Mesenchymal stem cell (in vitro differentiated cells and primary cell): ENCODE results near the gene TP53I13.
A peak's percentile ranks its signal among the peaks of the same experiment; 100 is the strongest.

ENCODE experiments used
- DNase-seq: peaks from one replicate; pipeline ENCODE4 v3.0.0-alpha.2; 2013
- H2AFZ ChIP-seq: one replicate; pipeline ENCODE4 v1.6.1; 2013; ENCODE audit warnings: low read depth, mild to moderate bottlenecking, control low read depth, inconsistent platforms, low read length, moderate library complexity
- H2AK5ac ChIP-seq: 2 replicates; pipeline ENCODE4 v1.6.1; 2013; ENCODE audit warnings: low read length, moderate library complexity, mild to moderate bottlenecking, inconsistent platforms; ENCODE audit not compliant: severe bottlenecking
- H2BK120ac ChIP-seq: one replicate; pipeline ENCODE4 v1.6.1; 2013; ENCODE audit warnings: low read depth, mild to moderate bottlenecking, inconsistent platforms, low read length, moderate library complexity
- H2BK12ac ChIP-seq, 2 experiments: one replicate each; pipeline ENCODE4 v1.6.1; 2013; ENCODE audit warnings: inconsistent platforms in 2 of 2, low read length in 2 of 2, mild to moderate bottlenecking in 2 of 2, moderate library complexity in 2 of 2, control low read depth in 1 of 2
- H2BK15ac ChIP-seq: one replicate; pipeline ENCODE4 v1.6.1; 2013; ENCODE audit warnings: mild to moderate bottlenecking, low read depth, inconsistent platforms; ENCODE audit not compliant: poor library complexity, severe bottlenecking
- H2BK5ac ChIP-seq: 2 replicates; pipeline ENCODE4 v1.6.1; 2013; ENCODE audit warnings: low read depth, mild to moderate bottlenecking, low read length, control low read depth, inconsistent platforms; ENCODE audit not compliant: poor library complexity, severe bottlenecking
- H3K14ac ChIP-seq, 2 experiments: one replicate each; pipeline ENCODE4 v1.6.1; 2013; ENCODE audit warnings: inconsistent platforms in 2 of 2, low read length in 2 of 2, control low read depth in 1 of 2, mild to moderate bottlenecking in 1 of 2, moderate library complexity in 1 of 2
- H3K18ac ChIP-seq, 2 experiments: one replicate each; pipeline ENCODE4 v1.6.1; 2013; ENCODE audit warnings: inconsistent platforms in 2 of 2, low read length in 2 of 2, control low read depth in 1 of 2, low read depth in 1 of 2, mild to moderate bottlenecking in 1 of 2
- H3K23ac ChIP-seq, 2 experiments: one replicate each; pipeline ENCODE4 v1.6.1; 2013; ENCODE audit warnings: inconsistent platforms in 2 of 2, low read length in 2 of 2, mild to moderate bottlenecking in 2 of 2, moderate library complexity in 2 of 2, control low read depth in 1 of 2
- H3K27ac ChIP-seq: 2 replicates; pipeline ENCODE4 v1.5.1; 2013; ENCODE audit warnings: mild to moderate bottlenecking, moderate library complexity, low read length, control low read depth, inconsistent platforms; ENCODE audit not compliant: poor library complexity, severe bottlenecking
- H3K27me3 ChIP-seq, 2 experiments: 2 replicates each; pipeline versions ENCODE4 v1.6.1 to v1.7.0; 2013; ENCODE audit warnings: low read length in 2 of 2, mild to moderate bottlenecking in 2 of 2, moderate library complexity in 2 of 2, control low read depth in 1 of 2, inconsistent platforms in 1 of 2; ENCODE audit not compliant: control insufficient read depth in 1 of 2, insufficient read depth in 1 of 2
- H3K36me3 ChIP-seq, 2 experiments: 2 replicates each; pipeline versions ENCODE4 v1.6.1 to v1.7.0; 2013; ENCODE audit warnings: low read length in 2 of 2, control low read depth in 1 of 2, inconsistent platforms in 1 of 2, low read depth in 1 of 2, mild to moderate bottlenecking in 1 of 2; ENCODE audit not compliant: insufficient read depth in 2 of 2, control insufficient read depth in 1 of 2
- H3K4ac ChIP-seq, 2 experiments: one replicate each; pipeline ENCODE4 v1.6.1; 2013; ENCODE audit warnings: inconsistent platforms in 2 of 2, low read length in 2 of 2, mild to moderate bottlenecking in 2 of 2, moderate library complexity in 2 of 2, control low read depth in 1 of 2, low read depth in 1 of 2
- H3K4me1 ChIP-seq: 2 replicates; pipeline ENCODE4 v1.6.1; 2013; ENCODE audit warnings: low read depth, low read length, control low read depth; ENCODE audit not compliant: control insufficient read depth, insufficient read depth
- H3K4me2 ChIP-seq: 2 replicates; pipeline ENCODE4 v1.6.1; 2013; ENCODE audit warnings: low read length, mild to moderate bottlenecking, inconsistent platforms; ENCODE audit not compliant: poor library complexity, severe bottlenecking
- H3K4me3 ChIP-seq, 2 experiments: 2 replicates each; pipeline versions ENCODE4 v1.5.1 to v1.7.0; 2013; ENCODE audit warnings: low read length in 2 of 2, mild to moderate bottlenecking in 2 of 2, control low read depth in 1 of 2, low read depth in 1 of 2; ENCODE audit not compliant: insufficient read depth in 1 of 2
- H3K79me1 ChIP-seq: replicated peaks from 2 replicates; pipeline ENCODE4 v1.6.1; 2013; ENCODE audit warnings: mild to moderate bottlenecking, control low read depth, low read length, inconsistent platforms; ENCODE audit not compliant: poor library complexity, severe bottlenecking
- H3K9ac ChIP-seq: 2 replicates; pipeline ENCODE4 v1.7.0; 2013; ENCODE audit warnings: mild to moderate bottlenecking, low read length, moderate library complexity
- H3K9me3 ChIP-seq: 2 replicates; pipeline ENCODE4 v1.7.0; 2013; ENCODE audit warnings: mild to moderate bottlenecking, low read length; ENCODE audit not compliant: control insufficient read depth
- H4K8ac ChIP-seq: one replicate; pipeline ENCODE4 v1.6.1; 2013; ENCODE audit warnings: inconsistent platforms, mild to moderate bottlenecking, low read length, moderate library complexity
- H4K91ac ChIP-seq: one replicate; pipeline ENCODE4 v1.6.1; 2013; ENCODE audit warnings: mild to moderate bottlenecking, low read length, inconsistent platforms
- WGBS: methylation state at CpG from one replicate; pipeline ENCODE4 v1.1.7; 2013; ENCODE audit warnings: mixed read lengths; 5-methylcytosine and 5-hydroxymethylcytosine counted together

TP53I13 gene

DNA sequence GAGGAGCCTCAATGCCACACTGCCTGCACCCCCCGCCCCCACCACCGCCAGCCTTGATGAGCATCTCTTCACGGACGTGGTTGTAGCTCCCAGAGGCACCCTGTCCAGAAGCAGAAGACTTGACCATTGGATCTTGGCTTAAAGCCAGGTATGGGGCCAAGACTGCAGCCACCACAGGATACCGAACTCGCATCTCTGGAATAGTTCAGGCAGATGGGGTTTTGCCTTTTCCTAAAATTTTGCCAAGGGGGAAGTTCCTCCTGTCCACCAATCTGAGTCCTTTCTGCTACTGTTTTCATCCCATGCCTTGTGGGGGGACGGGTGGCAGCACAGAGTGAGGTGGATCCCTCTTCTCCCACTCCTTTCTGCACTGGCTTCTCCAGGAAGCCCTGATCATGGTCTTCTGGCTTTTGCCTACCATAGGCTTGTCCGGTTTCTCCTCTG lies 53.3 kb downstream of the TP53I13 start:
- 78% methylated on average over 8 of the region's 8 CpGs for WGBS
- Histone ChIP-seq H2BK120ac (no peak overlapping the region), H2AK5ac (no peak overlapping the region), H3K27ac (no peak overlapping the region), H3K9ac (peak overlapping the region; percentile 65), H2AFZ (no peak overlapping the region), H3K9me3 (no peaks in the 10 kb centered on the region), H3K4me2 (peak overlapping the region; percentile 98), H3K14ac (no peak overlapping the region), H3K27me3 (peaks cover under 1 to 2% of the 10 kb centered on the region in 2 experiments), H2BK12ac (no peak overlapping the region), H4K91ac (no peak overlapping the region), H2BK5ac (no peak overlapping the region), H3K4me3 (peak overlapping the region in 1 of 2 experiments; percentile 83), H3K4me1 (peaks cover 42% of the 10 kb centered on the region), H3K79me1 (peaks cover under 1% of the 10 kb centered on the region), H3K23ac (no peak overlapping the region), H3K36me3 (peaks cover 0 to 6% of the 10 kb centered on the region in 2 experiments), H3K4ac (no peak overlapping the region), H4K8ac (no peak overlapping the region), H2BK15ac (no peak overlapping the region), H3K18ac (no peak overlapping the region)
- DNase-seq = no peak
